ENCODE data around the gene FAM210B. TPM values are rescaled to one million over a fixed set of nuclear protein-coding genes. Genes with fewer than 3 reads are reported as not detected.

Gene FAM210B
- total and polyA plus RNA-seq, 2 of the 13 experiments (the other 11 are each of a cell fraction or from before 2014, with no cell fraction given), result 75.9 to 107 TPM

GRCh38 chr20:56359212-56360132 lies 698 bp downstream of the FAM210B start (continued):
- TF ChIP-seq THAP11 (CRISPR knock-in tag; IDR thresholded peaks at IDR 0.05) (no peak; the same call in 1 of the 2 replicates), ZNF580 (CRISPR knock-in tag; IDR thresholded peaks at IDR 0.05; ENCODE audit: borderline replicate concordance, low read depth) (no peak; the same call in 1 of the 2 replicates), ZNF713 (CRISPR knock-in tag; IDR thresholded peaks at IDR 0.05) (no peak), MYC (CRISPR knock-in tag; IDR thresholded peaks at IDR 0.05; ENCODE audit: borderline replicate concordance) (peak; percentile 67), TCF7L2 (IDR thresholded peaks at IDR 0.05; ENCODE audit: low read depth, low read length) (no peak), CBX5 (CRISPR knock-in tag; IDR thresholded peaks at IDR 0.05; ENCODE audit: borderline replicate concordance) (no peak), ZNF331 (CRISPR knock-in tag; IDR thresholded peaks at IDR 0.05) (0 out of 2 replicates have a peak, but pooled peaks have one; percentile 14), POGK (CRISPR knock-in tag; conservative IDR thresholded peaks at IDR 0.05) (0 out of 2 replicates have a peak, but pooled peaks have one; percentile 15), NR2F1 (CRISPR knock-in tag; IDR thresholded peaks at IDR 0.05) (peak in 1 of 2 experiments; percentile 8; a peak in 2 of 4 replicates), ZNF740 (CRISPR knock-in tag; IDR thresholded peaks at IDR 0.05) (0 out of 2 replicates have a peak, but pooled peaks have one; percentile 33), ZNF556 (CRISPR knock-in tag; IDR thresholded peaks at IDR 0.05; ENCODE audit: borderline replicate concordance) (peak; percentile 39; the same call in 1 of the 2 replicates), RNF2 (conservative IDR thresholded peaks at IDR 0.05; ENCODE audit: low read depth) (0 out of 2 replicates have a peak, but pooled peaks have one; percentile 17), ZNF142 (CRISPR knock-in tag; IDR thresholded peaks at IDR 0.05) (peak; percentile 28; the same call in 1 of the 2 replicates), ZNF772 (CRISPR knock-in tag; IDR thresholded peaks at IDR 0.05) (no peak; the same call in 1 of the 2 replicates), KDM6A (CRISPR knock-in tag; IDR thresholded peaks at IDR 0.05; ENCODE audit: low read depth) (no peak; the same call in 1 of the 2 replicates), NONO (IDR thresholded peaks at IDR 0.05) (no peak), NONO (CRISPR knock-in tag; conservative IDR thresholded peaks at IDR 0.05) (peak; percentile 12; the same call in 1 of the 2 replicates), ZNF275 (CRISPR knock-in tag; IDR thresholded peaks at IDR 0.05; ENCODE audit: borderline replicate concordance) (no peak), ZNF839 (CRISPR knock-in tag; IDR thresholded peaks at IDR 0.05; ENCODE audit: borderline replicate concordance) (no peak)
